Esophagus mucosa (tissue), 1 donor: ENCODE results near the gene KCNK7. TPM values are rescaled to one million over a fixed set of nuclear protein-coding genes. Genes with fewer than 3 reads are reported as not detected.
A peak's percentile ranks its signal among the peaks of the same experiment; 100 is the strongest.

Source experiments
- ATAC-seq: fragments of 200-7000 bp; cut with Tn5 transposase; one replicate; pipeline ENCODE4 v1.9.1; 2020
- total RNA-seq: library from RNA; stranded (reverse); gene quantifications from one replicate; pipeline ENCODE4 v1.2.4, GENCODE V29; 2023
- donor health status: DM: yes; HTN: yes; CAD: no.

The KCNK7 gene
- total RNA-seq, 1 donor from 2014 or later, result 20.2 TPM

DNA sequence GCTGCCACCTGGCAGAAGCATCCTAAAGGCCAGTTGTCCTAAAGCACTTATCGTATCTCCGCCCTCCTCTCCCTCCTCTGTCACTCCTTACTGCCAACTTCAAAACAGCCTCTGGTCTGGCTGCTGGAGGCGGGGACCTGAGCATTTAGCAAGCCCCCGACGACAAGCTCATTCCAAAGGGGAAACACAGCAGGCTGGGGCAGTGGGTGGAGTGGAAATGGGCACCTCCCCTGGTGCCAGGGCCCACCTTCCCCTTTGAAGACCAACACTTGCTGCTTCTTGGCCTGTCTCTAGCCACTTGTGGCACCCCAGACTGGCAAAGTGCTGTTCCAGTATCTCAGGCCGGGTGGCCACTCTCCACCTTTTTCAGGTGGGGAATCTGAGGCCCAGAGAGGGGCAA, 14.8 kb upstream of the KCNK7 start:
- ATAC-seq, result no peak

- no peak for ATAC-seq
Measured at GRCh38 chr11:65609665-65610064, 14.1 kb upstream of the KCNK7 start.

- no peak for ATAC-seq
Measured at GRCh38 chr11:65609229-65609628, 13.6 kb upstream of the KCNK7 start.

DNA sequence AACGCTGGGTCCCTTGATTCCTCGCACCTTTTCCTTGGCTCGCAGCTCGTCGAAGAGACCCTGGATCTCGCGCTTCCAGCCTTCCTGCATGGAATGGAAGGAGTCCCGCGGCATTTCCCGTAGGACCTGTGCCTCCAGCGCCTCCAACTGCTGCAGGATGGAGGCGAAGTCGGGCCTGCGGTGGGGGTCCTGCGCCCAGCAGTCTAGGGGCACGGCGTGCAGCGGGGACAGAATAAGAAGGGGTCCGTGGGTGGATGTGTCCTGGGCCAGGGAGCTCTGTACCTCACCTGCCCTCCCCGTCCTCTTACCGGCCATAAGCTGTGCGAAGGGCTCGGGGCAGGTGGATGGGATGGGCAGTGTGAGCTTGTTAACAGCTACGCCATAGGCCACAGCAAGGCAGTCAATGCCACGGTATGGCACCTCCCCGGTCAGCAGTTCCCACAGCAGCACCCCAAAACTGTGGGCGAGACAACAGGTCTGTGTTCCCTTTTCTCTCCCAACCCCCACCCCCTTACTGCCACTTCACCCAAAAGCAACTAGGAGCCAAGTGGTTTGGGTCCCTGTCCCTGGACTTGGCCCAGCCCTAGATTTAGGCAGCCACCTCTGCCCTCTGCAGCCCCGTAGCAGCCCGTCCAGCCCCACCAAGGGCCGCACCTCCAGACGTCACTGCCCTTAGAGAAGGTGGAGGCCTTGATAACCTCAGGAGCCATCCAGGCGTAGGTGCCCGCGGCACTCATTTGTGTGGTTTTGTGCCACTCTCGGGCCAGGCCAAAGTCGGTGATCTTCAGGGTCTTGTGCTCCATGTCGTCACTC, 12.2 kb upstream of the KCNK7 start:
- ATAC-seq, result no peak

DNA sequence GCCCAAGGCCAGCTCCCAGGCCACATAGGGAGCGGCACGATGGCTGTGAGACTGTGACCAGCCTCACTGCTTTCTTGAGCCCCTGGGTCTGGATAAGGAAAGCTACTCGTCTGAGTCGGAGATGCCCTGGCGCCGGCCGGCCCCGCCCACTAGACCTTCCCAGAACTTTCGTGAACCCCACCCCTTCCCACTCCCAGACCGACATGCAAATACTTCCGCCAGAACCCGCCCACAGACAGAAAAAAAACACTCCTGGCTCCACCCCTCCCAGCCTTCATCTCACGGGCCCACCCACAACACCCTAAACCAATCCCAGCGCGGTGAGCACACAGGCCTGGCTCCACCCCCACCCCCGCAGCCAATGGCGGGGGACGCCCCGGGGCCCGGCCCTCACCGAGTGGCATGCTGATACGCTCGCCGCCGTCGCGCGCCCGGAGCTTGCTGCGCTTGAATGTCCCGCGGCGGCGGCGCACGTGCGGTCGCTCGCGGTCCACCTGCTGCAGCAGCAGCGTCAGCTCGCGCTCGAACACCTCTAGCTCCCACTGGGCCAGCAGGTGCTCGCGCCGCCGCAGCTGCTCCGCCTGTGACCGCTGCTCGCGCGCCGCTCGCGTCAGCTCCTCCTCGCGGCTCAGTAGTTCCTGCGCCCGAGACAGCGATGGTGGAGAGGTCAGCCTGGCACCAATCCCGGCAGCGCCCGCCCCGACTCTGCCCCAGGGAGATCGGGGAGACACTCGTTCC, 11.4 kb upstream of the KCNK7 start:
- peak; percentile 94 for ATAC-seq

DNA sequence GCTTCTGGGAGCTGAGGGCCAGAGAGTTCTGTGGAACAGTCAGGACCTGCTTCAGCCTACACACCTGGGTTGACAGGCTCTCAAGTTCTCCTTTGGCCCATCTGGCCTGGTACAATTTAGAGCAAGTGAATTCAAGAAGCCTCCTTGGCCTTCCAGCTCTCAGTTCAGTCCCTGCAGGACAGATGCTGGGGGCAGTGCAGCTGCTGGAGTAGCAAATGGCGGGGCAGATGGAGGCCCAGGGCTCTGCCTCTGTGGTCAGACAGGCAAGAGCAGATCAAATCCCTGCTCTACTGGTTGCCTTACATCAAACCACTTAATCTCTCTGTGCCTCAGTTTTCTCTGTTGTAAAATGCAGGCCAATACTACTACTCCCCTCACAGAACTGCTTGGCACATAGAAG, 8.7 kb upstream of the KCNK7 start:
- no peak for ATAC-seq

- no peak for ATAC-seq
Measured at GRCh38 chr11:65599955-65600246, 4.3 kb upstream of the KCNK7 start.

GRCh38 chr11:65599216-65599954, 3.8 kb upstream of the KCNK7 start:
- ATAC-seq, result no peak

DNA sequence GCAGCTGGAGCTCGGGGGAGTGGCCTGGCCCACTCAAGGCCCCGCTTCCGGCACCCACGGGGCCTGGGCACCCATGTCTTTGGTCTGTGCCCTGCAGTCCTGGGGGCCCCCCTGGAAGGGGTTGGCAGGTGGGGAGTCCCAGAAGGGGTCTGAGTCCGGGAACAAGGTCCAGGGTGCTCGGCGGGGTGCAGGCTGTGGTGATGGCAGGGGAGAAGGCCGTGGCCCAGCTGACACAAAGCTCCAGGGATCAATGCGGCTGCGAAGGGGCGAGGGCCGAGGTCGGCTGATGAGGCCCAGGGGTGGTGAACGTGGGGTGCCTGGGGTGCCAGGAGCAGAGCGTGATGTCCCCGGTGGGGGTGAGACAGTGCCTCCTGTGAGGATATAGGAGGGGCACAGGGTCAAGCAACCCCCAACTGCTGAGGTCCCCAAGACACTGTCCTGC, 2.7 kb upstream of the KCNK7 start:
- ATAC-seq, result no peak

DNA sequence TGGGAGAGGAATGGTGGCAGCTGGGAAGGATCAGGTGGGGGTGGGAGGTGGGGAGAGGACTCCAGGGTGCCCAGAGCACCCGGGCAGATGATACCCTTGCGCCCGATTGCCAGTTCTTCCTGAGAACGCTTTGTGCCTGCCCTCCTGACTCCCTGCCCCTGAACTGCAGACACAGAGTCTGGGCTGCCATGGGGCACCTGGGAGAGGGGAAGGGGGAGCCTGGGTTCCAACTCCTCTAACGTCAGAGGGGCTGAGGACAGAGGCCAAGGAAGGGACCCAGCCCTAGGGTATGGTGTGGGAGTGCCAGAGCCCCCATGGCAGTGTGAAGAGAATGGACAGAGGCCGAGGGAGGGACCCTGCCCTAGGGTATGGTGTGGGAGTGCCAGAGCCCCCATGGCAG, 920 bp upstream of the KCNK7 start:
- no peak for ATAC-seq

DNA sequence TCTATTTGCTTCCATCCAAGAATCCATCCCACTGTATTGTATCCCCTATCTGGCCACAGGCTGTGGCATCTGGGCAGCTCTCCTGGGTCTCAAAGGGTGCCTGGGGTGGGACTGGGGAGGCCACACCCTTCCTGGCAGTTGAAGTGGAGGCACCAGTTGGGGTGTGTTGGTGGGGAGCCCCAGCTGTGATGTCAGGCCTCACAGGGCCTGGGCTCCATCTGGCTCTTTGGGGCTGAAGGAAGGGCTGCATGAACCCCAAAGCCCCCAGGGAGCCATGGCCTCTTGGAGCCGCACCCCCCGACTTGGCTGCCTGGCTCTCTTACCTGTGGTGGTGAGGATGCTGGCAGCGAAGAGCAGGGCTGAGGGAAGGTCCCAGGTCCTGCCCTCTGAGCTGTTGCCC, 469 bp downstream of the KCNK7 start:
- ATAC-seq, result peak; percentile 60

DNA sequence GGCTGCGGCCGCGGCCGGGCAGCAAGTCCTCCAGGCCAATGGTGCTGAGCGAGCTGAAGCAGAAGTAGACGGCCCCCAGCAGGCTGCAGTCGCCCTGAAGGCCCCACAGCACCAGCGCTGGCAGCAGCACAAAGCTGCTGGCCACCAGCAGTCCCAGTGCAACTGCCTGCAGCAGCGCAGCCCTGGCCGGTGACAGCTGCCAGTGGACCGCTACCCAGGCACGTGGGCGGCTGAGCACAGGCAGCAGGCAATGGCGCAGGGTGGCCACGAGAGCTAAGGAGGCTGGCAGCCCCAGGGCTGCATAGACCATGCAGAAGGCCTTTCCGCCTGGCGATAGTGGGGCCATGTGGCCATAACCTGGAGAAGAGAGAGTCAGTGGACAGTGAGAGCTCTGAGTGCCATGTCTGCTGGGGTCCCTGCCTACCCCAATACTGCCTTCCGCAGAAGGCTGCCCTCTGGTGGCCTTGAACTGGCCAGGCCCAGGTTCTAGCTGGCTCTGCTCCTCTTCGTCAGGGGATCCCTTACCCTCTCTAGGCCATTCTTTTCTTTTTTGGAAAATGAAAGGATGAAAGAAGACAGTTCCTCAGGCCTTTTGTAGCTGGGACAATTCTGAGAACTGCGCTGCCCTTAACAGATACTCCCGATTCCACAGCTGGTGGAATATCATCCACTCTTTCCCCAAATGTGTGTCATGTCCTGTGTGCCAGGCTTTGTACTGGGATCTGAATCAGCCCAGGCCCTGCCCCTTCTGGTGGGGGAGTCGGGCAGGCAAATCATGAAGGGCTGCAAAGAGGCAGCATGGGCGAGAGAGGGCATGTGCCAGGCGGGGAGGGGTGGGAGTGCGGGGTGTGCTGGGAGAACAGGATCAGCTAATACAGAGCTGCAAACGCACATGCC, 1.8 kb downstream of the KCNK7 start:
- ATAC-seq, result peak; percentile 10

DNA sequence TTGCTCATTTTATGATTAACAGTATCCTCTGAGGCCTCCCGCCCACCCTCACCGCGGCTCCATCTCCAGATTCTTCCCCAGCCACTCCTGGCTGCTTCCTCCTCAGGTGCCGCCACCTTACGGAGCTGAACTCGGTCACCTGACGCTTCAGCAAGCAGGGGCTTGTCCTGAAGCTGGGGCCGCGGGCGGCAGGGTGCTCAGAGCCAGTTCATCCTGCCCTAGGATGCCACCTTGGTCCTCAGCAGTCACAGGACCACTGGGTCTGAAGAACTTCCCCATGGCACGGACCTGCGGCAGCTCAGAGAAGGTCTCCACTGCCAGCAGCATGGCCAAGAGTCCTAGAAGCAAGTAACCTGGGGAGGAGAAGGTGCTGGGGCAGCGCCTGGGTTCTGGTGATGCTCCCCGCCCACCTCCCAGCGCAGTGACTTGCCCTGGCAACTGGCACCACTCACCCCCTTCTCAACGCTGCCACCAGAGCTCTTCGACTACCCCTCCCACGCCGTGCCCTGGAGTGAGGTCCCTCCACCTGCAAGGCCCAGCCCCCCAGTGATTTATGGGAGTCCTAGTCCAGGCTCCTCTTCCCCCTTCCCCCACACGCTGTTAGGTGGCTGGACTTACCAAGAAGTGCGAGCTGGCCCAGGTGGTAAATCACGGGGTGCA, 2.6 kb downstream of the KCNK7 start:
- ATAC-seq, result peak; percentile 55

DNA sequence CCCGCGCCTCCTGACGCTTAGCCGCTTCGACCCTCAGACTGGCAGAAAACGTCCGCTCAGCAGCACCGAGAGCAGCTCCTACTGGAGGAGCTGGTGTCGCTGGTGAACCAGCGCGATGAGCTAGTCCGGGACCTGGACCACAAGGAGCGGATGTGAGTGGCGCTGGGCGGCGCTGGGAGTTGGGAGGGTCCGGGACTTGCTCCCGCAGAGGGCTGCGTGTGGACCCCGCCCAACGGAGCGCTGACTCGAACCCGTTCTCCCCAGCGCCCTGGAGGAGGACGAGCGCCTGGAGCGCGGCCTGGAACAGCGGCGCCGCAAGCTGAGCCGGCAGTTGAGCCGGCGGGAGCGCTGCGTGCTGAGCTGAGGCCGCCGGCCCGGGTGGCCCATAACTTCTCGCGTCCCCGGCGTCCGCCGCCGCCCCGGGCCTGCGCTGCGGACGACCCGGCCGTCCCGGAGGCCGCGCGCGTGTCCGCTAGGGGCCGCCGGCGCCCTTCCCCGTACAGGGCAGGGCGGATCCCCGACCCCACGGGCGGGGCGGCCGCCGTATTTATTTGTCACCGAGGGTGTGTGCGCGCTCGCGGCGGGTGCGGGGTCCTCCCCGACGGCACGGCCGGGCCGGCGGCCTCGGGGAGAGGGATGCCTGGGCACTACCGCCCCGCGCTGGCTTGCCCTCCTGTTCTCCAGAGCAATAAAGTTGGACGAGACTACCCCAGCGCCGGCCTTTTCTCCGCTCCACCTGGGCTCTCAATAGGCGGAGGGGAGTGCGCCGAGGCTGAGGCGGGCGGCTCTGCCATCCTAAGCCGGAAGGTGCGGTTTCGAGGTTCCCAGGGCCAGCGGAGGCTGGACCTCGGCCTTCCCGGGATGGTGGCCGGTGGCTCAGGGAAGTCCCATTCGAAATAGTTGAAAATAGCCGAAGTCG, 3.4 kb downstream of the KCNK7 start:
- ATAC-seq, result peak; percentile 12

GRCh38 chr11:65590240-65590738, 5.3 kb downstream of the KCNK7 start:
- ATAC-seq, result no peak

DNA sequence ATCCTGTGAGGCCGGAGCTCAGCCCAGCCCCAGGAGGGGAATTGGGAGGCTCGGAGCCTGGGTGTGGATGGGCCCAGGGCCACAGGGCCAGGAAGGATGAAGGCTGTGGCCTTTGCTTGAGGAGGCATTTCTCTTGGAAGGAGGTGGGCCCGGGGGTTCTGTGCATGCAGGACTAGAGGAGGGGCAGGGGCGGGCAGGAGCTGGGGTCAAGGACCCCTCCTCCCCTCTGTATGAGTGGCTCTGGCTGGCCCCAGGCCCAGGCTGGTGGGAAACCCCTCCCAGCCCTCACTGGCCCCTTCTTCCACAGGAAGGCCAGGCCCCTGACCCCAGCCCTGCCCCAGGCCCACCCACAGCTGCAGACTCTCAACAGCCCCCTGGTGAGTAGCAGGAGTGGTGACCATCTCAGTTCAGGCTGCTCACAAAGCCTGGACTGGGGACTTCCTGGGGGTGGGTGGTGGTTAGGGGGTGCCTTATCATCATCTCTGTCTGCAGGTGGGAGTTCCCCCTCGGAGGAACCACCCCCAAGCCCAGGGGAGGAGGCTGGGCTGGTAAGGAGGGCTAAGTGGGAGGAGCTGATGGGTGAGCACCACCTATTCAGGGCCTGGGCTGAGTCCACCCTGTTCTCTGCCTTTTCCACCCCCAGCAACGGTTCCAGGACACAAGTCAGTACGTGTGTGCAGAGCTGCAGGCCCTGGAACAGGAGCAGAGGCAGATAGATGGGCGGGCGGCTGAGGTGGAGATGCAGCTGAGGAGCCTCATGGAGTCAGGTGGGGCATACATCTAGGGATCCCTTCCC, 6.0 kb downstream of the KCNK7 start:
- ATAC-seq, result no peak

DNA sequence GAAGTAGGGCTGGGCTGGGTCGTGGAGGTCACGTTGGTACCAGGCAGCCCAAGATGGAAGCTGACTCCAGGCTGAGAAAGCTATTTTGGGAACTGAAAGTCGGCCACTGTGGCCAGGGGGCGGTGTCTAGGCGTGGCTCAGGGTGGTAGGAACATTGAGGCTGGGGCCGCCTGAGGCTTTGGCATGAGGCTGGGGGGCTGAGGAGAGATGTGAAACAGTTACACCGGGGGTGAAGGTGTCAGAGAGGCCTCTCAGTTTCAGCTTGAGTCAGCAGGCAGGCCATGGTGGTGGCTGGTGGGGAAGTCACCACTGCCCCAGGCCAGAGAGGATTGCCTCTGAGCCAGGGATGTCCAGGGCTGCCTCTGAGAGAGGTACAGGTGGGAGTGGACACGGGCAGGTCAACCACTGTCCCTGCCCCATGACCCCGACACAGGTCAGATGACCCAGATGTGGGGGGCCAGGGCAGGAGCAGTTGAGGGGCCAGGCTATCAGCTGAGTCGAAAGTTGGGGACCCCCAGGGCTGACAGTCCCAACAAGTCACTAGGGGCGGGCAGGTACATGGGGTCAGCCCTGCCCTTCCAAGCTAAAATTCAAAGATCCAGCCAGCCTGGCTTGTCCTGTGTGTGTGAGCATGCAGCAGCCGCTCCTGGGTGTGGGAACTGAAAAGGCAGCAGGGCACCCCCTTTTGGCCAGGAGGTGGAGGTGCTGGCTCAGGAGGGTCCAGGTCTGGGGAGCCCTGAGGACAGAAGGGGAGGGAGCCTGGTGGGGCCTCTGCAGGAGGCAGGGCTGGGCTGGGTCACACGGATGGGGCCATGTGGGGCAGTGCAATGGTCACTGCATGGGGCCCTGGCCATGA, 7.2 kb downstream of the KCNK7 start:
- ATAC-seq, result peak; percentile 58

DNA sequence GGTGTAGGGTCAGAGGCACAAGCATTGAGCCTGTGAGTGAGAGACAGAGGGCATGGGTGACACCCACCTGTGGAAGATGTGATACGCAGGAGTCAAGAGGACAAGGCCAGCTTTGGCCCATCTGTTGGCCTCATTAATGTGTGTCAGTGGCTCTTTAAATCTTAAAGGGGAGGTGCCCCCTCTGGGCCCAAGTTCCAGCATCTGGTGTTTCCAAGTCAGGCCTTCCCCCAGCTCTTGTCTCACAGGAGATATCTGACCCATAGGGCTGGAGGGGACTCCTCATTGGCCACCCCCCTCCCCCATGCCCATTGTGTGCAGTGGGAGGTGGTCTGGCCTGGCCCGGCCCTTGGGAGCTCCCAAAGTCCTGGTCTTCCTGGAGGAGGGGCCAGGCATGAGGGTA, 8.9 kb downstream of the KCNK7 start:
- ATAC-seq, result no peak

DNA sequence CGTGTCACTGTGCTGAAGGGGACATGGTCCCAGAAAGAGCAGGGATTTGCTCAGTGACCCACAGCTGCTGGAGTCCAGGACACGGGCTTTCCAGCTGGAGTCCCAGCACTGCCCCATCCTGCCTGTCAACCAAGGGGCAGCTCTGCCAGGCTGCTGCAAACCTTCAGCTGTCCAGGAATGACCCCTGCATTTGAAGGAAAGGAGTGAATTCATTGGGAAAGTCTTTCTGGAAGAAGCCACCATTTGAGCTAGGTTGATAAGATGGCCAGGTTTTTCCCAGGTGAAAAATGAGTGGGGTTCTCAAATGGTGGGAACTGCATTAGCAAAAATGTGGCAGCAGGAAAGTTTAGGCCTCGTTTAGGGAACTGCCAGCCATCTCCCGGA, 9.4 kb downstream of the KCNK7 start:
- ATAC-seq, result no peak
